GM12864 (cell line): ENCODE data around the gene PAX3.

Source experiments
- DNase-seq: peaks from one replicate; pipeline ENCODE4 v3.0.0-alpha.2; 2011; ENCODE audit warnings: low read depth
- H3K4me3 ChIP-seq: 2 replicates; pipeline ENCODE4 v1.5.1; 2011; ENCODE audit warnings: mild to moderate bottlenecking, low read depth, low read length, control low read depth
- TF ChIP-seq, protein P1 (sequence below): IDR thresholded peaks from 2 replicates; pipeline ENCODE4 v1.5.1; 2011; ENCODE audit warnings: low read depth, mild to moderate bottlenecking, moderate library complexity, low read length, control low read depth, inconsistent platforms; ENCODE audit errors: missing control alignments

Gene PAX3

DNA sequence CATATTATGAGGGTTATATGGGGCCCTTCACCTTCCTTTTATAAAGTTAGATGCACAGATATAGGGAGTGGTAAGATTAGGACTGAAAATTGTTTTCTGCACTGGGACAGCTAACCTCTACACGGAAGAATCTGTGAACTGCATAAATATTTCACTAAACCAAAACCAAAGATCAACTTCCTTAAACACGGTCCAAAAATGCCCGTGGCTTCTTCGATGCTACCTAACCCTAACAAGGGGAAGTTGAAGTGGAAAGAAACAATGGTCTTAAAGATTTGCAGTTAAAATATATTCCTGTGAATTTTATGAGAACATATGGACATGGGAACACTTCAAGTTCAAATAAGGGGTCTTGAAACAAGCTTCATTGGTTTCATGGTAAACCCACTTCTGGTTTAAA is 33.3 kb upstream of the PAX3 start:
- DNase-seq, result no peak
- TF ChIP-seq, protein P1, sequence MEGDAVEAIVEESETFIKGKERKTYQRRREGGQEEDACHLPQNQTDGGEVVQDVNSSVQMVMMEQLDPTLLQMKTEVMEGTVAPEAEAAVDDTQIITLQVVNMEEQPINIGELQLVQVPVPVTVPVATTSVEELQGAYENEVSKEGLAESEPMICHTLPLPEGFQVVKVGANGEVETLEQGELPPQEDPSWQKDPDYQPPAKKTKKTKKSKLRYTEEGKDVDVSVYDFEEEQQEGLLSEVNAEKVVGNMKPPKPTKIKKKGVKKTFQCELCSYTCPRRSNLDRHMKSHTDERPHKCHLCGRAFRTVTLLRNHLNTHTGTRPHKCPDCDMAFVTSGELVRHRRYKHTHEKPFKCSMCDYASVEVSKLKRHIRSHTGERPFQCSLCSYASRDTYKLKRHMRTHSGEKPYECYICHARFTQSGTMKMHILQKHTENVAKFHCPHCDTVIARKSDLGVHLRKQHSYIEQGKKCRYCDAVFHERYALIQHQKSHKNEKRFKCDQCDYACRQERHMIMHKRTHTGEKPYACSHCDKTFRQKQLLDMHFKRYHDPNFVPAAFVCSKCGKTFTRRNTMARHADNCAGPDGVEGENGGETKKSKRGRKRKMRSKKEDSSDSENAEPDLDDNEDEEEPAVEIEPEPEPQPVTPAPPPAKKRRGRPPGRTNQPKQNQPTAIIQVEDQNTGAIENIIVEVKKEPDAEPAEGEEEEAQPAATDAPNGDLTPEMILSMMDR, result no peak

DNA sequence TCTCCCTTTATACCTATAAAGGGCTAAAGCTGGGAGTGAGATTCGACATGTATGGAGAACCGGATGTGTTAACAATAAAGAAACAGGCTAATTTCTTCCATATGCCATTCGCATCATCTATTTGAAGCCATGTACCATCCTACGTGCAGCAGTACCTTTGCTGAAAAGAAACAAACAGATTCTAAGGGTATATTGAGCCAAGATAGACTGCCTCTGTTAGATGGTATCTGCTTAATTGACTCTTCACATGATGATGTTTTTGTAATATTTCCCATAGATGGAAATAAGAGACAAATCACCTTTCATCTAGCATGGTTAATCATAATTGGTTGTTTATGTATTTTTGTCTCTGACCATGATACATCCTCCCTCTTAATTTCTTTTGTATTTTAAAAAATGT is 32.1 kb upstream of the PAX3 start:
- TF ChIP-seq, protein P1, result no peak
- DNase-seq, result no peak
- H3K4me3 ChIP-seq, result no peak overlapping the region

More for the DNA sequence above, 33.3 kb upstream of the PAX3 start:
- H3K4me3 ChIP-seq, result no peak overlapping the region

DNA sequence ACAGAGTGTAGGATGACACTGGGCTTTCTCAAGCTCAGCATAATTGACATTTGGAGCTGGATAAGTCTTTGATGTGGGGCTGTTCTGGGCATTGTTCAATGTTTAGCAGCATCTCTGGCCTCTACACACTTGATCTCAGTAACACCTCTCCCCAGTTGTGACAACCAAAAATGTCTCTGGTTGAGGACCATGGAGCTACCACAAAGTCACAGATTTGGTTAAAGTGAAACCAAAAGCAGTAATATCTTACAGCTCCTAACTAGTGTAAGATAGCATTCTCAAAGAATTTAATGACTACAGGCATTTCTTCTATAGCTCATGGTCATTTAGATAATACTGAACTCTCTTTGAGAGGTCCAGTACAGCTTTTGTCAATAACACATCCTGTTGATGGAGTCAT is 23.4 kb upstream of the PAX3 start:
- TF ChIP-seq, protein P1, result no peak

DNA sequence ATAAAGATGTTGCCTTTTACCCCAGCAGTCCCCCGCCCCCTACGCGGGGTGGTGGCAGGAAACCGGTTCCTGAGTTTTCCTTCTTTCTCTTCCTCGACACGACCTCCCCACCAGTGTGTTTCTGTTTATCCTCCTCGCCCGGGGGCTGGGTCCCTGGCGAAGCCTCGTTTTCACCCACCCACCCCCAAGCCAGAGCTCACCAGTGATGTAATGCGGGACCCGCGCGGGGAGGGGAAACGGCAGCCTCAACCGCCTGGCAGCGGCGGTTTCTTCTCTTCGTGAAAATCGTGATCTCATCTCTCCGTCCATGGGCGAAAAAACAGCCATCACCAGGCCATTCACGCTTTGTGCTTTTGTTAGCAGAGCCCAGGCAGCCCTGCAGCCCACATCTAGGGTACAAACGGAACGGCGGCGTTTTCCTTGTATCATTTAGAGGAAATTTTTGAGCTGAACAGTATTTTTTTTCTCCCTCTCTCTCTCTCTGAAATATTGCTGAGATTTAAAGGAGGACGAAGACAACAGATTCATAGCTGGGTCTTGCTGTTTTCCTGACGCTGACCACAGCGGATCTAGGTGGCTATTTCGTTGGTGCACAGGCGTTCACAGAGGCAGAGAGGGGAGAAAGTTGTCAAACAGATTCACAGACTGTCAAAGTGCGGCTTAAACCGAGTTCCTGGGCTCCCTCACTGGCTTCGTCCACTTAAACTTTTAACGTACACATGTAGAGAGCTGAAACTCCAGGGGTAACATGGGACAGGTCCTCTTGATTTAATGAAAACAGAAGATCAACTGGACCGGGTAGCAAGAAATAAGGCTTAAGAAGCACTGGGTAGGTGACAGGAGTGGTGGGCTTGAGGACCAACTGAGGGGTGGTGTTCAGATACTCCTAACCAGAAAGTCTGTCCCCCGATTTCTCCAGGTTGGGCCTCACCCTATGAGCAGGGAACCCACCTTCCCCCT is 21.9 kb upstream of the PAX3 start:
- no peak for DNase-seq
- peak overlapping the region; percentile 86 for H3K4me3 ChIP-seq
- TF ChIP-seq, protein P1, result no peak

More for the DNA sequence above, 23.4 kb upstream of the PAX3 start:
- DNase-seq, result no peak
- no peak overlapping the region for H3K4me3 ChIP-seq

DNA sequence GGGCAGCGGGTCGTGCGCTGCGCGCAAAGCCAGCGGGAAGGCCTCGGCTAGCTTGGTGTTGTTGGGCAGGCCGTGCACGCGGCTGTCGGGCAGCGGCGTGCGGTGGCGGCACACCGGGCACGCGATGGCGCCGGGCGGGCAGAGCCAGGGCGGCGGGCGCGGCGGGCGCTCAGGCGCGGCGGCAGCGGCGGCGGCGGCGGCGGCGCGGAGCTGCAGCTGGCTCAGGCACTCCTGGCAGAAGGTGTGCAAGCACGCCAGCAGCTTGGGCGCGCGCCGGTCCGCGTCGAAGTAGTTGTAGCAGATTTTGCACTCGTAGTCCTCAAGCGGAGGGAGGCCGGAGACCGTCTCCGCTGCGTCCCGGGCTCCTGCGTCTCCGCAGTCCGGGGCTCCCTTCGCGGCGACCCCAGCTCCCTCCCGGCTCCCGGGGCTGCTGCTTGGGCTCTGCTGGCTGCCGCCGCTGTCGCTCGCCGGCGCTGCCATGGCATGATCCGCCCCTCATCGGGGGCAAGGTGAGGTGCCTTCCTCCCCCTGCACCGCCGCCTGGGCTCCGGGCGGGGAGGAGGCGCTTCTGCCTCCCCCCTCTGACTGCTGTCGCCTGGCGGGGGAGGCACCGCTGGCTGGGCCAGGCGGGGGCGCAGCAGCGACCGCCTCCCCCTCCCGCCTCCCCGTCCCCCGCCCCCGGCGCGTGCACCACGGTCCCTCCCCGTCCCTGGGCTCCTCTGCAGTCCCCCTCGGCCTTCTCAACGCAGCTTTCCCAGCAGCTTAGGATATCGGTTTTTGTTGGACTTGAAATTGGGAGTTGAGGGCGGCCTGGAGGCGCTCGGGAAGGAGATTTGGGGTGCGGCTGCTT is 21.0 kb upstream of the PAX3 start:
- no peak for DNase-seq
- H3K4me3 ChIP-seq, result peak overlapping the region; percentile 86
- TF ChIP-seq, protein P1, result no peak

DNA sequence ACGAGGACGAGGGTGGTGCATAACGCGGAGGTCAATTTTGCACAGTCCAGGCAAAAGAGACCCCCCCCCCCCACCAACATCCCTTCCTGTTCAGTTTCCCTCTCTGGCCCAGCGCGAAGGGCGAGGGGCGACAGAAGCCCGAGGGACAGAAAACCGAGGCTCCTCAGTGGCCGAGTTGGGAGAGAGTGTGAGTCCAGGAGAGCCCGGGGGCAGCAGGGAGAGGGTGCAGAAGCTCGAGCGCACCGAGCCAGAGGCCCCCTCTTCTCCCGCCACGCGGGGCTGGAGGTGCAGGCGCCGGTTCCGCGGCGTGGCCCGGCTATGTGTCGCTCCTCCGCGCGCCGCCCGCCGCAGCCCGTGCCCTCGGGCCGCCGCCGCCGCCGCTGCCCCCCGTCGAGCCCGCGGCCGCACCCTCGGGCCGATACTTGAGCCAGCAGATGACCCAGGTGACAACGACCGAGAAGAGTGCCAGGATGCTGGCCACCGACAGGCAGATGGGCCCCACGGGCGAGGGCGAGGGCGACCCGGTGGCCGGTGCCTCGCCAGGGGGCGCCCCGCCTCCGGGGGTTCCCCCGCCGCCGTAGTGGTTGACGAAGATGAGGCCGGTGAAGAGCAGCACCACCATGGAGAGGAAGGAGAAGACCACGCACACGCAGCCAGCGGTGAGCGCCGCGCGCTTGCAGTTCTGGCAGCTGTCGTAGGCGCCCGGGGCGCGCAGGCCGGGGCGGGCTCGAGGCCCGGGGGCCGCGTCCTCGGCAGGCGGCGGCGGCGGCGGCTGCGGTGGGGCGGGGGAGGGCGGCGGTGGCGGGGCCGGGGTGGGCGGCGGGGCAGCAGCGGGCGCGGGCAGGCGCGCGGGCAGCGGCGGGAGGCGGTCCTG is 20.2 kb upstream of the PAX3 start:
- TF ChIP-seq, protein P1, result peak; percentile 49
- peak overlapping the region; percentile 86 for H3K4me3 ChIP-seq
- peak; percentile 33 for DNase-seq
